ENCODE results near the gene IL4R.
"Not testable (repeated sequence)": the region's sequence is repeated elsewhere in the genome, so short reads cannot be mapped to it uniquely, and the experiment has no call there.

IL4R gene

DNA sequence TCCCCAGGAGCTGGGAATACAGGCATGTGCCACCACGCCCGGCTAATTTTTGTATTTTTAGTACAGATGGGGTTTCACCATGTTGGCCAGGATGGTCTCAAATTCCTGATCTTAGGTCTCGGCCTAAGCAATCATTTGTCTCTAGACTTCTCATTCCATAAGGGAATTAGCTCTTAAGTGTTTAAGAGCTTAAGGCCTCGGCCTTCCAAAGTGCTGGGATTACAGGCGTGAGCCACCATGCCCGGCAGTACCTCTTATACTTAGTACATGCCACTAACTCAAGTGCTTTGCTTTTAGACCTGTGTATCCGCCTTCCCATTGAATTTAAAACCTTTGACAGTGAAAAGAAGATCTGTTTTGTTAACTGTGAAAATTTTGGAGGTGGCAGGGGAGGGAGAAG lies 71.6 kb downstream of the IL4R start:
- no peak for DNase-seq
- intact Hi-C loops (cut with DNase I): no loop called here

DNA sequence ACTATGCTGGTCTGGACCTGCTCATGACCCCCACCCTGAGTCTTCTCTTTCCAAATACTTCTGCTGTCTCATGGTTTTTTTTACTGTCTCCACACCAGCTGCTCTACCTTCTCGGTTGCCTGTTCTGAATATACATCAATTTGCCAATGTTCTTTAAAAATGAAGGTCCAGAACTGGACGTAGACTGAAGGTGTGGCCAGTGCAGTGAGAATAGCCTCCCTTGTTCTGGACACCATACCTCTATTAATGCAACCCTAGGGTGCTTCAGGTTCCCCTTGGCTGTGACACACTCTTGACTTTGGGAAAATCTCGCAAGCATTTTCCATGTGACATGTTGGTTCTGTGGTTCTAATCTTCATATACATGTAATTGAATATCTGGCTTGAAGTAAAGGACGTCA lies 72.9 kb downstream of the IL4R start:
- intact Hi-C loops (cut with DNase I): no loop called here
- DNase-seq: peak in 2 of 42 donors; percentile 2

DNA sequence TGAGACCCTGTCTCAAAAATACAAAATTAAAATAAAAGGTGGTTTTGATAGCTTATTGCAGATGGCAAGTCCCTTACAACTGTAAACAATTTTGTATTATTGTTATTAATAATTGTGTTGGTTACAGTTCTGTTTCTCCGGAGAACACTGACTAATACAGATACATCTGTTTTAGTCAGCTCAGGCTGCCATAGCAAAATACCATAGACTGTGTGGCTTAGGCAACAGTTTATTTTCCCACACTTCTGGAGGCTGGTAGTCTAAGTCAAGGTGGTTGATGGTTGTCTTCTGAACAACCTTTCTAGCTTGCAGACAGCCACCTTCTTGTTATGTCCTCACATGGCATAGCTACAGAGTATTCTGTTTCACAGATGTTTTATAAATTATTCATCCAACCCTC lies 74.0 kb downstream of the IL4R start:
- intact Hi-C loops (cut with DNase I): no loop called here
- no peak for DNase-seq

DNA sequence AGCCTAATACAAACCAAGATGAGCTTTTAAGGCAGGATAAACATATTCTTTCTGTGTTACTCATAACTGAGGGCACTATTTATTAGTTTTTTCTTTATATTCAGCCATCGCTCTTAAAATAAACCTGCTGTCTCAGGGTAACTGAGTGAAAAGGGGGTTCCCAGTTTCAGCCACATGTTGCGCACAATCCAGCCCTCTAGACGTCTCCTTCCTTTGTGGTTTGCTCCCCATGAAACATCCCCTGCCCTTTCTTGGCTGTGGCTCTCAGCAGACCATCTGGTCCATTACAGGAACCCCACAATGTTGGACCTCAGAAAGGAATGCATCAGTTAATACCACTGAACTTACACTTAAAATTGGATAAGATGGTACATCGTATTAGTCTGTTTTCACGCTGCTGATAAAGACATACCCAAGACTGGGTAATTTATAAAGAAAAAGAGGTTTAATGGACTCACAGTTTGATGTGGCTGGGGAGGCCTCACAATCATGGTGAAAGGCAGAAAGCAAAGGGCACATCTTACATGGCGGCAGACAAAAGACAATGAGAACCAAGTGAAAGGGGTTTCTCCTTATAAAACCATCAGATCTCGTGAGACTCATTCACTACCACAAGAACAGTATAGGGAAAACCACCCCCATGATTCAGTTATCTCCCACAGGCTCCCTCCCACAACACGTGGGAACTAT lies 75.6 kb downstream of the IL4R start:
- intact Hi-C loops (cut with DNase I): no loop called here
- DNase-seq: peak in 1 of 42 donors; percentile 41

DNA sequence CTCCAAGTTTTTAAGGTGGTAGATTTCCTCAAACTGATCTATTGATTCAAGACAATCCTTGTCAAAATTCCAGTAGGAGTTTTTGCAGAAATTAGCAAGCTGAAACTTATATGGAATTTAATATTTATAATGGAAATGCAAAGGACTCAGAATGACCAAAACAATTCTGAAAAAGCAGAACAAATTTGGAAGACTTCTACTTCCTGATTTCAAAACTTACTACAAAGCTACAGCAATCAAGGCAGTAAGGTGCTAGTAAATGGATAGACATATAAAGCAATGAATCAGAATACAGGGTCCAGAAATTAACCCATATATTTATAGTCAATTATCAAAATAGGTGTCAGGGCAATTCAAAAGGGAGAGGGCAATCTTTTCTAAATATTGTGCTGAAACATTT lies 76.4 kb downstream of the IL4R start:
- intact Hi-C loops (cut with DNase I): no loop called here
- DNase-seq: no peak

DNA sequence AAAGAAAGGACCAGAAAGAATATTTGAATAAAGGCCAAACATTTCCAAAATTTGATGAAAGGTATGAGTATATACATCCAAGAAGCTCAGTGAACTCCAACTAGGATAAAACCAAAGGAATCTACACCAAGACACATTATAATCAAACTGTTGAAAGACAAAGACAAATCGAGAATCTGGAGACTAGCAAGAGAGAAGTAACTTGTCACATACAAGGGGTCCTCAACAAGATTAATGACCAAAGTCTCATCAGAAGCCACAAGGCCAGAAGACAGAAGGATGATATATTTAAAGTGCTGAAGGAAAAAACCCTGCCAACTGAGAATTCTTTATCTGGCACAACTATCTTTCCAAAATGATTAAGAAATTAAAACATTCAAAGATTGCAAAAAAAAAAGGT lies 78.9 kb downstream of the IL4R start:
- DNase-seq: no peak
- intact Hi-C loops (cut with DNase I): no loop called here

DNA sequence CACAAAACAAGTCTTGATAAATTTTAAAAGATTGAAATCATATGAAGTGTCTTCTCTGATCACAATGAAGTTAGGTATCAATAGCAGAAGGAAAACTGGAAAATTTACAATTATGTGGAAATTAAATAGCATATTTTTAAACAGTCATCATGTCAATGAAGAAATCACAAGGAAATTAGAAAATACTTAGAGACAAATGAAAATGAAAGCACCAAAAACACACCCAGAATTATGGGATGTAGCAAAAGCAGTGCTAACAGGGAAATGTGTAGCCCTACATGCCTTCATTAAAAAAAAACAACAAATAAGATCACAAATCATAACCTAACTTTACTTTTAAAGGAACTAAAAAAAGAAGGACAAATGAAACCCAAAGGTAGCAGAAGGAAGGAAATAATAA lies 80.7 kb downstream of the IL4R start:
- intact Hi-C loops (cut with DNase I): no loop called here
- no peak for DNase-seq

DNA sequence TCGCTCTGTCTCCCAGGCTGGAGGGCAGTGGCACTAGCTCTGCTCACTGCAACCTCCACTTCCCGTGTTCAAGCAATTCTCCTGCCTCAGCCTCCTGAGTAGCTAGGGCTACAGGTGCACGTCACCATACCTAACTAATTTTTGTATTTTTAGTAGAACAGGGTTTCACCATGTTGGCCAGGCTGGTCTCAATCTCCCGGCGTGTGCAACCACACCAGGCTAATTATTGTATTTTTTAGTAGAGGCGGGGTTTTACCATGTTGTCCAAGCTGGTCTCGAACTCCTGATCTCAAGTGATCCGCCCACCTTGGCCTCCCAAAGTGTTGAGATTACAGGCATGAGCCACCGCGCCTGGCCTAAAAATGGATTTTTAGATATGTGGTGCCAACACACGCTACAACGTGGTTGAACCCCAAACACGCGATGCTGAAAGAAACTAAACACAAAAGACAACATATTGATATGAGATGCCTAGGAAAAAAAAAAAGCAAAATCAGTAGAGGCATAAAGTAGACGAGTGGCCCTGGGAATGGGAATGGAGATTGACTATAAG lies 84.6 kb downstream of the IL4R start:
- intact Hi-C loops (cut with DNase I): not testable (repeated sequence)
- peak in 1 of 42 donors; percentile 33 for DNase-seq

DNA sequence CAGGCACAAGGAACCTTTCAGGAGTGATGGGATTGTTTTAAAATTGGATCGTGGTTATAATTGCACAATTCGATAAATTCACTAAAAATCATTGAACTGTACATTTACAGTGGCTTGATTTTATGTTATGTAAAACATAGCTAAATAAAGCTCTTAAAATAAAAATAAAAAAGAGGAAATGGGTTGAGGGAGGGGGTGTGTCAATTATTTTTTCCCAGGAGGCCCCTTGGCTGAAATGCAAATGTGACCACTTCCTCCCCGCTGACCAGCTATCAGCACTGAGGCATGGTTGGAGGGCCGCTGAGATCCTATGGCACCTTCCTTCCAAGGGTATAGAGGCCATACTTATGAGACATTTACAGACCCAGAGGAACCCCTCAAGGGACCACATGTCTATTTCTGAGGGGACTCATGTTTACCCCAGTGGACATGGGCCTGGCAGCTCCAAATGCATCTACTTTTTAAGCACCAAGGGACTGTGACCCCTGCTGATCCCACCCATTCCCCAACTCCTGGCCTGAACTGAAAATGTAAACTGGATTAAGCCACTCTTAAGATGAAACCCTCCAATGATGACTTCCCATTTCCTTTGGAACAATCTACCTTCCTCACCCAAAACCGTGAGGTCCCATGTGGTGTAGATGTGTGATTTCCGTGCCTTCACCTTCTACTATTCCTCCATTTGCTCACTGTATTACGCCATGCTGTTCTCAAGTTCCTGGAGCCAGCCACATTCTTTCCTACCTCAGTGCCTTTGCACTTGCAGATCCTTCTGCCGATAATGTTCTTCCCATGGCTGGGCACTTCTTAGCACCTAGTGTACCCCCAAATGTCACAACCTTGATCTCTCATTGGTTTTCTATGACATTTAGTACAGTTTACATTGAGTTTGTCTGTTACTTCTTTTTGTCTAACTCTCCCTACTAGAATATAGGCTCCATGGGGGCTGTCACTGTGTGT lies 85.4 kb downstream of the IL4R start:
- intact Hi-C loops (cut with DNase I): no loop called here
- DNase-seq: peak in 1 of 42 donors; percentile 43

DNA sequence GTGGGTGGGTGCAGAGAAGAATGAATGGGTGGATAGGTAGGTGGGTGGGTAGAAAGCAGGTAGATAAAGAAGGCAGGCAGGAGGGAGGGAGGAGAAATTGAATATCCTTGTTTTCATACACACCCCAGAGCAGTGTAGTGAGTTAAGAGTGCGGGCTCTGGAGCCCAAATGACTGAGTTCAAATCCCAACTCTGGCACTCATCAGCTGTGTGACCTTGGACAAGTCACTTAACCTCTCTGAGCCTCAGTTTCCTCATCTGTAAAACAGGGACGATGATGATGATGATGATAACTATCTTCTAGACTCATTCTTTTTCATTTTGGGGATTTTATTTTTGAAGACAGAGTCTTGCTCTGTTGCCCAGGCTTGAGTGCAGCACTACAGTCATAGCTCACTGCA lies 86.2 kb downstream of the IL4R start:
- DNase-seq: no peak
- intact Hi-C loops (cut with DNase I): no loop called here

DNA sequence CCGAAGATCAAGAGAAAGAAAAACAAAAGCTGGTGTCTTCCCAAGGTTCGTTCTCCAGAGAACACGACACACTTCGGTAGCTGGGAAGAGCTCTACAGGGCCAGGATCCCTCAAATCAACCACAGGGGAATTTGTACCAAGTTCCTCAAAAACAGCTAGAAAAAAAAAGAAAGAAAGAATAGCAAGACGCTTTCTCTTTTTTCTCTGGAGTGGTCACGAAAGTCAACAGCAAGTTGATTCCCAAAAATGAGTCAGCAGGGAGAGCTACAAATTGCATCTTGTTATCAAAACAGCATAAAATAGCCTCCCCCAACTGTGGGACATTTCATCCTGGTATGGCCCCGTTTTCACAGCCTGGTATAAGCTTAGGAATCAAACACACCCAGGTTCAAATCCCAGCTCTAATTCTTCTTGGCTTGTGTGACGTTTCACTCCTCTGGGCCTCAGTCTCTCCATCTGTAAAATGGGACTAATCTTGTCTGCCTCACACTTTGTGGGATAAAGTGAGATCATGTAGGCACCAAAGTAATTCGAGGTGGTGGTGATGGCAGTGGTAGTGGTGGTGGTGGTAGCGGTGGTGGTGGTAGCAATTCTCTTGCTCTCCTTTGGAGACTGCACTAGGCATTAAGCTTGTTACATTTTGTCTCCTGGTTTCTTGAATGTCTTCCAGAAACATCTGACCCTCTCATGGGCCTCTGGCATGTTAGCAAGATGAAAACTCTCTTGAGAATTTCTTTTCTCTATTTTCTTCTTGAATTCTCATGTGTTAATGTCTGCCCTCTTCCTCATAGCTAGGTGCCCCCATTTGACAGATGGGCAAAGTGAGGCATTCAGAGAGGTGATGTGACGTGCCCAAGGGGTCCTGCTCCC lies 87.2 kb downstream of the IL4R start:
- intact Hi-C loops (cut with DNase I): no loop called here
- peak in 1 of 42 donors; percentile 14 for DNase-seq

DNA sequence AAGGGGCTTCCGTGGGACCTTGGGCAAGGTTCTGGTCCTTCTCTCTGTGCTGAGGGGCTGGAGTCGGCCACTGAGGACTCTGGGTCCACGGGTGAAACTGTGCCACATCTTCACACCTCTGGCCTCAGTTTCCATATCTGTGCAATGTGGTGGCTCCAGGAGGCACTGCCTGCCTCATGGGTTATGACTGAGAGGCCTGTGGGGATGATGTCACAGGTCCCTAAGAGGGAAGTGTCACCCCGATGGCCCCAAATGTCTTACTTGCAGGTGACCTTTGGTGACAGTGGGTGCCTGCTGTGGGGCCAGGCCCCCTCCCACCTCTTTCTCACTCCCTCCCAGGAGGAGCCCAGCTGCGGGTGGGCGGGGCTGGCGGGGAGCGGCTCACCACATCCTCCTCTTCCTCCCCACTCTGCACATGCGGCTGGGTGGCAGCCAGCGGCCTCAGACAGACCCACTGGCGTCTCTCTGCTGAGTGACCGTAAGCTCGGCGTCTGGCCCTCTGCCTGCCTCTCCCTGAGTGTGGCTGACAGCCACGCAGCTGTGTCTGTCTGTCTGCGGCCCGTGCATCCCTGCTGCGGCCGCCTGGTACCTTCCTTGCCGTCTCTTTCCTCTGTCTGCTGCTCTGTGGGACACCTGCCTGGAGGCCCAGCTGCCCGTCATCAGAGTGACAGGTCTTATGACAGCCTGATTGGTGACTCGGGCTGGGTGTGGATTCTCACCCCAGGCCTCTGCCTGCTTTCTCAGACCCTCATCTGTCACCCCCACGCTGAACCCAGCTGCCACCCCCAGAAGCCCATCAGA lies 88.2 kb downstream of the IL4R start, which contains the start of gene IL21R:
TSS of gene IL21R (plus strand) at position 407 of the 801 bp plus-strand sequence. CDS start 27,898 bp downstream, outside the sequence.
- peak in 33 of 42 donors; percentile 10 to 69 (median 37) for DNase-seq
- intact Hi-C loops (cut with DNase I): no loop called here

DNA sequence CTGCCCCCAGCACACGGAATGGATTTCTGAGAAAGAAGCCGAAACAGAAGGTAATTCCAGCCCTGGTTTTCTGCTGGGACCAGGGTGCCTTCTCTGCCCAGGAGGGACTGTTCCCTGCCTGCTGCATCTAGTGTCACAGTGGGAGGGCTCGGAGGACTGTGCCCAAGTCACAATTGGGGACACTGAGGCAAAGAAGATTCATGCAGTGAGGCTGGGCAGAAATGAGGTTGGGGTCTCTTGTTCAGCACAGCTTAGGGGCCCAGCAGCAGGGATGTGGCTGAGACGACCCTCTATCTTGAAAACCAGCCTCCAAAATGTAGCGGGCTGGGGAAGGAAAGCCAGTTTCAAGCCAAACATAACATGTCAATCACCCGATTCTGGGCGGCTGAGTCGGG lies 88.8 kb downstream of the IL4R start:
- no peak for DNase-seq
- intact Hi-C loops (cut with DNase I): no loop called here

DNA sequence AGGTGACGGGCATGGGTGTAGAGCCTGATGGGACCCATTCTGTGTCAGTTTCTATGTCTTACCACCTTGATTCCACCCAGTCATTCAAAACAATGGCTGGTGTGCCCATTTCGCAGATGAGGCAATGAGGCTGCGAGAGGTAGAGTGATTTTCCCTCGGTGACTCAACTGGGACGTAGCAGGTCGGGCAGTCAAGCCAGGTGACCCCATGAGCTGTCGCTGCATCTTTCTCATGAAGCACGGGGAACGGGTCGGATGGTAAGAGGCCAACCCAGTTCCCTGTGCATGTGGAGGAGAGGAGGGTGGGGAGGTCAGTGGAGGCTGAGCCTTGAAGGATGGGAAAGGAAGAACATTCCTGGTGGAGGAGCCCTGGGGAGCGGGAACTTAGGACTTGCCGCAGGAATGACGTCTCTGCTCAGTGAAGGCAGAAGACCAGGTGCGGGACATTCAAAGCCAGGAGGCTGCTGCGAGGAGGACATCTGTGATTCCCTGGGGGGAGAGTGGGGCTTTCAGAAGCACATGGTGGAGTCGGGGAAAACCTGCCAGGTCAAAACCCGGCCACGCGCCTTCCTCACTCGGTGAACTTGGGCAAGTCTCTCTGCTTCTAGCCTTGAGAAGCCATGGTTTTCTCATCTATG lies 89.3 kb downstream of the IL4R start:
- no peak for DNase-seq
- intact Hi-C loops (cut with DNase I): no loop called here

DNA sequence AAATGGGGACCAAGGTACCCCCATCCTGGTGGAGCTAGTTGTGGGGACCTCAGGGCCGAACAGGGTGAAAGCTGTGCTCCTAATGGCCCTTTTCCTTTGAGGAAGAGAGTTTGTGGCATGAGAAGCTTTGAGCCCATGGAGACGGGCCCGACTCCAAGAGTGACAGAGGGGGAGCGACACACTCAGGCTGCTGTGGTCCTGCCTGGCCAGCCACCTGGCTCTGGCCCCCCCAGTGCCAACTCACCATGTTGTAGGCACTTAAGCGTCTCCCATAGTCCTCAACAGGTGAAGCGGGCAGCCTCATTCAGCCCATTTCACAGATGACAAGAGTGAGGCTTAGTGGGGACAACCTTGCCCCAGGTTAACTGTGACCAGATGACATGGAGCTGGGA lies 89.8 kb downstream of the IL4R start:
- no peak for DNase-seq
- intact Hi-C loops (cut with DNase I): no loop called here

DNA sequence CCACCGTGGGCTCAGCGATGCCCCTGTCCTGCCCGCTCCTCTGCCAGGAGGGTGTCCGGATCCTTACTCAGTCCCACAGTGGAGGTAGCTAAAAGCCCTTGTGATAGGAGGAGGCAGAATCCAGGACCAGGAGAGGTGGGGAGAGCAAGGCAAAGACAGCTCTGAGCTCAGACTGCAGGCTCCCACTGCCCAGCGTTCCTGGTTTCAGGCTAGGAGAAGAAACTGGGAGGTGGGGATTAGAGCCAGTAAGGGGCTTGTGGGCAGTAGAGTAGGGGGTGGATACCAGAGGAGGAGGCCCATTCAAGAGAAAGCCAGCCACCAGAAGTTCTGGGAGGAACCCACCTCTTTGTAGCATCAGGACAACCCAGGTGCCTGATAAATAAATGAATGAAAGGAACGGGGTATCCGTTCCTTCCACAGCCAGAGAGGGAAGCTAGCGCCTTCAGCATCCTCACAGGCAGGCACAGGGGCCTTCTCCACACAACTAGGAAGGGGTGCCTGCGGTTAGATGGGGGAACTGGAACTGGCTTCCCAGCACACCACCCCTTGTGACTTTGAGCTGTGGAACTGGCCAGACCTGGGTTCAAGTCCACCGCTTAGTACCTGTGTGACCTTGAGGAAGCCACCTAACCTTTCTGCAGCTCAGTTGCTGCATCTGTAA lies 90.5 kb downstream of the IL4R start:
- DNase-seq: no peak
- intact Hi-C loops (cut with DNase I): no loop called here

Data from head of caudate nucleus (tissue), 42 donors.